Left renal cortex interstitium (tissue), 4 donors: ENCODE measurements around the gene TADA3. TPM values are rescaled to one million over a fixed set of nuclear protein-coding genes. Genes with fewer than 3 reads are reported as not detected.
A peak's percentile ranks its signal among the peaks of the same experiment; 100 is the strongest.

Experiments
- DNase-seq, 4 donors: peaks; one replicate each; pipeline ENCODE4 v3.0.0-alpha.2; 2013; ENCODE audit warnings: low read depth in 4 of 4, low spot score in 2 of 4, missing footprints in 1 of 4
- polyA plus RNA-seq, 4 donors: library from polyadenylated mRNA; unstranded; fragments of 120-200 nt; gene quantifications; one replicate each; pipeline ENCODE4 v1.2.1, GENCODE V29; 2013; ENCODE audit not compliant: insufficient read length in 4 of 4

The TADA3 gene
- polyA plus RNA-seq, 4 donors: 58.7 to 85.3 (median 72.3) TPM

DNA sequence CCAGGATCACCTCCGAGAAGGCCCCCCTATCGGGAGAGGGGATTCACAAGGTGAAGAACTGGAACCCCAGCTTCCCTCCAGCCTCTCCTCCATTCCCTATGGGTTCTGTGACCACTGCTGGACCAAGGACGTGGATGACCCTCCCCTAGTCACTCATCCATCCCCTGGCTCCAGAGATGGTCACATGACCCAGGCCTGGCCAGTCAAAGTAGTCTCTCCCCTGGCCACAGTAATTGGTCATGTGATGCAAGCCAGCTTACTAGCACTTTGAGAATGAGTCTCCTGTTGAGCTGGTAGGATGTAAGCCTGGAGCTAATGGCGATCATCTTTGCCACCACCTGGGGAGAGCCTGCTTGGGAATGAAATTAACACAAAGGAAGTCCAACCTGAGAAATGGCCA is 26.4 kb downstream of the TADA3 start:
- no peak for DNase-seq

DNA sequence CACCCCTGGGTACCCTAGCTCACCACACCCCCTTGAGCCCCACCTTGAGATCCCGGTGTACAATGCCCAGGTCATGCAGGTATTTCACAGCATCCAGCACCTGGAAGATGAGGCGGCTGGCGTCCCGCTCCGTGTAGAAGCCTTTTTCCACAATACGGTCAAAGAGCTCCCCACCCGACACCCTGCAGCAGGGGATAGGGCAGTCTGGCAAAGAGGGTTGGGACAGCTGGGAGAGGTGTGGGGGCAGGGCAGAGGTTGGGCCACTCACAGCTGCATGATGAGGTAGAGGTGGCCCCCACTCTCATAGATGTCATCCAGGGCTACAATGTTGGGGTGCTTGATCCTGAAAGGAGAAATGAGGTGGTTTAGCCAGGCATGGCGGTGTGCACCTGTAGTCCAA is 29.4 kb downstream of the TADA3 start:
- DNase-seq: no peak

- no peak for DNase-seq
Measured at GRCh38 chr3:9761919-9762318, 30.4 kb downstream of the TADA3 start.

GRCh38 chr3:9760779-9761505 is 31.3 kb downstream of the TADA3 start:
- DNase-seq: no peak

DNA sequence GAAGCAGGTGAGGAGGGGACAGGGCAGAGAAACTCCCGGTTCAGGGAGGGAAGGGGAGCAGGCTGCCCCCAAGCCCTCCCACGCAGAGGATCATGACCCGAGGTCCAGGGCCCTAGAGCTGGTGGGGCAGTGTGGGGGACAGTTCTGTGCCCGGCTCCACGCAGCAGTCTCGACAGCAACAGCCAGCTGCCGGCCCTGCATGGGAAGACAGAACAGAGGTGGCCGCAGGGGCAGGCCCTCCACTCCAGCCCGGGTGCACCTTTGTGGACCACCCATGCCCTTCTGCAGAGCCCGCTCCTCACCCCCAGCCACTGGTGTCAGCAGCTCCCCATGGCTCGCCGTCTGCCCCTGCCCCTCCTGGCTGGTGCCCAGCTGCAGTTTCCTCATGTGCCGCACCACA is 34.8 kb downstream of the TADA3 start:
- DNase-seq: no peak

GRCh38 chr3:9754678-9755077 is 37.6 kb downstream of the TADA3 start:
- DNase-seq: no peak

DNA sequence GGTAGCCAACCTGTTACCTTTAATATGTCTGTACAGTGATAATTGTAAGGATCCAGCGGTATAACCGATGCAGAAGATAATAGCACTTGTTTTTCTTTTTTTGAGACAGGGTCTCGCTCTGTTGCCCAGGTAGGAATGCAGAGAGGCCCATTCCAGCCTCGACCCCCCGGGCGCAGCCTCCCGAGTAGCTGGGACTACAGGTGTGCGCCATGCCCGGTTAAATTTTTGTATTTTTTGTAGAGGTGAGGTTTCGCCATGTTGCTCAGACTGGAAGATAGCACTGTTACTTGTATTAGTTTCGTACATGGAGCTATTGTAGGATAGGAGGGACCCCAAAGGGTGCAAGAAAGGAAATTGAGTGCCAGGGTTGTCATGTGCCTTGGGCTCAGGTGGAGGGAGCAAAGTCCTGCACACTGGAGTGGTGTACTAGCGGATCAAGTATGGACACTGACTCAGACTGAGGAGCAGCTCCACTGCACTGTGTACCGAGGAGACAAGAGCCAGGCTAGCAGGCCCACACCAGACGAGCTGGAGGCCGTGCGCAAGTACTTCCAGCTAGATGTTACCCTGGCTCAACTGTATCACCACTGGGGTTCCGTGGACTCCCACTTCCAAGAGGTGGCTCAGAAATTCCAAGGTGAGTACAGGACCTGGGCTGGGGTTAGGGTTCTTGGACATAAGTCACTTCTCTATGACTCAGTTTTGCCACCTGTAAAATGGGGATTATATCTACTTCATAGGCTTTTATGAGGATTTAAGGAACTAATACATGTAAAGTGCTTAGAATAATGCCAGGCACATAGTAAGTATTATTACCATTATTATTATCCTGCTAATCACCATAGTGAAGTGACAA is 41.5 kb downstream of the TADA3 start:
- no peak for DNase-seq

DNA sequence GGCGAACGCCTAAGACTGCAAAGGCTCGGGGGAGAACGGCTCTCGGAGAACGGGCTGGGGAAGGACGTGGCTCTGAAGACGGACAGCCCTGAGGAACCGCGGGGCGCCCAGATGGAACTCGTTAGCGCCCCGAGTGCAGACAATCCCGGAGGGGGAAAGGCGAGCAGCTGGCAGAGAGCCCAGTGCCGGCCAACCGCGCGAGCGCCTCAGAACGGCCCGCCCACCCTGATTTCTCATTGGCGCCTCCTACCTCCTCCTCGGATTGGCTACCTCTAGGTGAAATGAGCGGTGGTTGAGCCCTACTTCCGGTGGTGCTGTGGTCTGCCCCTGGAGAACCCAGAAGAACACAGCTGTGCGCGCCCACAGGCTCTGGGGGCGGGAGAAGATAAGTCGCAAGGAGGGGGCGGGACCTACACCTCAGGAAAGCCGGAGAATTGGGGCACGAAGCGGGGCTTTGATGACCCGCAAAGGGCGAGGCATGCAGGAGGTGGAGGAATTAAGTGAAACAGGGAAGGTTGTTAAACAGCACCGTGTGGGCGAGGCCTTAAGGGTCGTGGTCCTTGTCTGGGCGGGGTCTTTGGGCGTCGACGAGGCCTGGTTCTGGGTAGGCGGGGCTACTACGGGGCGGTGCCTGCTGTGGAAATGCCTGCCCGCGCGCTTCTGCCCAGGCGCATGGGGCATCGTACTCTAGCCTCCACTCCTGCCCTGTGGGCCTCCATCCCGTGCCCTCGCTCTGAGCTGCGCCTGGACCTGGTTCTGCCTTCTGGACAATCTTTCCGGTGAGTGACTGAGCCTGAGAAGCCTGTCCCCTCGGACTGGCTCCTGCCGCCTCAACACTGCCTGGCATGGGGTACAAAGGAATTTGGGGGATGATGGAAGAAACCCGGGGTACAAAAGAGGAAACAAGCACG is 42.4 kb downstream of the TADA3 start, which contains the start of gene OGG1:
Gene OGG1 (plus strand): TSS at position 308 of the 911 bp plus-strand sequence. CDS start 335 bp downstream, at position 643.
- peak; percentile 90 to 97 (median 96) for DNase-seq

DNA sequence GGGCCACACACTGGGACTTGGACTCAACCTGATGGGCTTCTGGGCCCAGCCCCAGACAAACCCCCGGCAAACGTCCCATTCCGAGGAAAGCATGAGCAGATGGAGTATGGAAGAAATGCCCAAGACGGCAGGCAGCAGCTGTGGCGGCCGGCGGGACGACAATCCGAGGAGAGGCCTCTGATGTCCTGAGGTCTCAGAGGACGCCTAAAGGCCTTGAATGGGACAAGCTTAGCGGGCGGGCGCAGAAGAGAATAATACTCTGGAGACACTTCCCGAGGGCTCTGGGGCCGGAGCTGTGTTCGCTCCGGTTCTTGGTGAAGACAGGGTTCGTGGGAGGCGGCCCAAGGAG is 43.0 kb downstream of the TADA3 start:
- no peak for DNase-seq

DNA sequence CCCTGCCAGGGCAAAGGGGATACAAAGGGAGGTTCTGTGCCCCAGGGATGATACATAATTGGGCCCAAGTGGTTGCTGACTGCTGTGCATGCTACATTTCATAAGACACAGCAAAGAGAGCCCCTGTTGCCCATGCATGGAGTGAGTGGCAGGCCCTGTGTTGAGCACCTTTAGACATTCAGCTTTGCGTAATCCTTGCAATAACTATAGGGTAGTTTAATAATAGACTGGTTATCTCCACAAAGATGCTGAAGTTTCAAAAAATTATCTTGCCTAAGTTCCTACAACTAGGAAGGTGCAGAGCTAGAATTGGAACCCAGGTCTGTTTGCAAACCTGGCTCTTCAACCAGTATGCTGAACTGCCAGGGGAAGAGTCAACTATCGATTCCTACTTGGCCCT is 44.2 kb downstream of the TADA3 start:
- DNase-seq: no peak

GRCh38 chr3:9747267-9747666 is 45.0 kb downstream of the TADA3 start:
- no peak for DNase-seq

DNA sequence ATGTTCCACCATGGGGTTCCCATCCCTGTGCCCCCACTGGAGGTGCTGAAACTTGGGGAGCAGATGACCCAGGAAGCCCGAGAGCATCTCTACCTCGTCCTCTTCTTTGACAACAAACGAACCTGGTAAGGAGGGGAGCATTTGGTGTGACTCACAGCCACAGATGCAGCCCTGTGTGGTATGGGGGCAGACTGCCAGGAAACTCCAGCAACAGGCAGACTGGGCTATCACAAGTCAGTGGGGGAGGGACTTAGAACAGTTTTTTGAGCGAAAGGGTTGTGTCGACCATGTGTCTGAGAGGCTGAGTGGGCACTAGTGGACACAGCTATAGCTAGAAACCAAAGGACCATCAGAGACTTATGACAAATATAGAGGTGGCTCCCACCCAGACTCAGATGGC is 45.9 kb downstream of the TADA3 start:
- no peak for DNase-seq

- no peak for DNase-seq
Measured at GRCh38 chr3:9745521-9745920, 46.8 kb downstream of the TADA3 start.

GRCh38 chr3:9744162-9744561 is 48.1 kb downstream of the TADA3 start:
- DNase-seq: no peak

DNA sequence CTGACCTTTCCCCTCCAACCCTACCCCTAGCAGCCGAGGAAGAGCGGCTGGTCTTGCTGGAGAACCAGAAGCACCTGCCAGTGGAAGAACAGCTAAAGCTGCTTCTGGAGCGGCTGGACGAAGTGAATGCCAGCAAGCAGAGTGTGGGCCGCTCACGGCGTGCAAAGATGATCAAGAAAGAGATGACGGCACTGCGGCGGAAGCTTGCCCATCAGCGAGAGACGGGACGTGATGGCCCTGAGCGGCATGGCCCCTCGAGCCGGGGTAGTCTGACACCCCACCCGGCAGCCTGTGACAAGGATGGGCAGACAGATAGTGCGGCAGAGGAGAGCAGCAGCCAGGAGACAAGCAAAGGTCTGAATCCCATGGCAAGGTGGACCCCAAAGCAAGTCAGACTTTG is 48.7 kb downstream of the TADA3 start:
- DNase-seq: no peak

DNA sequence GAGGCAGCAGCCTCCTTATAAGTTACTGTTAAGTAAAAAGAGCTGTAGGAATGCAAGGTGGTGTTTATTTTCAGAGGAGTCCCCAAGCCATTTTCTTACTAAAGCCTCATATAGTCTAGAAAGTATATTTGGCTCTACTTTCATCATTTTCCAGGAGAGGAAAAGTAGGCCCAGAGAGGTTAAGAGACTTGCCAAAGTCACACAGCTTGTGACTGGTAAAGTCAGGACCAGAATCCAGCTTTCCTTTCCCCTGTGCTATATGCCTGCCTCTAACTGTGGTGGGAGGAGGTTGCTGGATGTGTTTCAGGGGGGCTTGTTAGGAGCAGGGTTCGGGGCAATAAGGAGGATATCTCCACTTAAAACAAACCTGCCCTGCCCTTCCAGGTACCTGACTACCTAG is 49.7 kb downstream of the TADA3 start:
- no peak for DNase-seq

GRCh38 chr3:9739181-9739580 is 53.1 kb downstream of the TADA3 start:
- DNase-seq: no peak

DNA sequence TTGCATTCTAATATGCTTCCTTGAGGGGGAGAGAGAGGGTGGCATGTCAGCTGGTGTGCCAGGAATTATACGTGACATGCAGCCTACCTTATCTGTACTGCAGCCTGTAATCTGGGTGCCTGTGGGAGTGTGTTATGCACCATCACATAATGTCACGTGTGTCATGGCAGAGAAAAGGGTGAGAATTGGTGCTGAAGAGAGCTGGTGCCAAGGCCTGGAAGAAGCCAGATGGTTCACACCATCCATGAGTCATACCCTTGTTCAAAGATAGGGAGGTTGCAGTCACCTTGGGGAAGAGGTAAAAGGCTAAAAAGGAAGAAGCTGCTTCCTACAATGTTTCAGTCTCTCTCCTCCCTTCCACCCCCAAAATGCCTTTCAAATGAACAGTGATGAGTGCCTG is 55.4 kb downstream of the TADA3 start:
- no peak for DNase-seq

DNA sequence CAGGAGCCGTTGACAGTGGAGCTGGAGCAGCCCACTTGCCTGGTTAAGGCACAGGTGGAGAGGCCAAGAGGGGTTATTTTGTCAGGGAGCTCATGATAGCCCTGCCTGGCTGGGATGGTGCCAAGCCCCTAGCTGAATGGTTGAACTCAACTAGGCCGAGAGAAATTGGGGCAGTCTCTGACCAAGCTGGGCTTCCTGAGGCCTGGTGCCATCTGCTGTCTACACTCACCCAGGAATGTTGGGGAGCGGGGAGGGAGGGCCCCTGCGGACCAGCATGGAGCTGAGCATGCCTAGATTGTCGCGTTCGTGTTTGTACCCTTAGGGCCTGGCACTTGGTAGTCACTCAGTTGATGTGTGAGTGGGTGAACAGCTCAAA is 59.5 kb downstream of the TADA3 start:
- no peak for DNase-seq

DNA sequence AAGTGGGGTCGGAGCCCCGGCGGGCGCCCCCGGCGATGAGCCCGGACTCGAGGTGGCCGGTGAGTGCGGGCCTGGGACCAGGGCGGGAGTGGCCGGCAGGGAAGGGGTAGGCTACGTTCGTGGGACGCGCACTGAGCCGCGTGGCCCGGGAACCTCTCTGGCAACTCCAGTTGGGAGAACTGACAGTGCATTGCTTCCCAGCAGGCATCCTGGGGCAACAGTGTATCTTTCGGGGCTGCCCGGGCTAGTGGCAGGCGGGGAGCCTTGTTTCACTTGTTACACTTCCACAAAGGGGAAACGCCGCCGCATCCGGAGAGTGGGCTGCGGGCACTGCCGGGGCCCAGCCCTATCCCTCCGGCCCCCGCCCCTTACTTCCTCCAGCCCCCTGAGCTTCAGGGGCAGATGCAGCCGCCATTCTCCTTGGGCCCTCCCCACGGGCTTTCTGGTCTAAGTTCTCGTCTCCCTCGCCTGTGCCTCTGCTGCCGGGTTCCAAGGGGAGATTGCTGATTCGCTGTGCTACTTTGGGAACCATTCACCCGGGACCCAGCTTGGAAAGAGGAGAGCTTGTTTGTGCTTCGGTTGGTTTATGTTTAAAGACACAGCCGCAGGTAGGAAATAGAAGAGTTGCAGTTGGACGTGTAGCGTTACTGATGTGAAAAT is 60.1 kb downstream of the TADA3 start:
- DNase-seq: no peak
